GDM1 (cell line): ENCODE measurements around the gene UBE2S.

Experiments
- DNase-seq: peaks from one replicate; lab custom pipeline; 2025; lab: John Stamatoyannopoulos, UW

UBE2S gene

DNA sequence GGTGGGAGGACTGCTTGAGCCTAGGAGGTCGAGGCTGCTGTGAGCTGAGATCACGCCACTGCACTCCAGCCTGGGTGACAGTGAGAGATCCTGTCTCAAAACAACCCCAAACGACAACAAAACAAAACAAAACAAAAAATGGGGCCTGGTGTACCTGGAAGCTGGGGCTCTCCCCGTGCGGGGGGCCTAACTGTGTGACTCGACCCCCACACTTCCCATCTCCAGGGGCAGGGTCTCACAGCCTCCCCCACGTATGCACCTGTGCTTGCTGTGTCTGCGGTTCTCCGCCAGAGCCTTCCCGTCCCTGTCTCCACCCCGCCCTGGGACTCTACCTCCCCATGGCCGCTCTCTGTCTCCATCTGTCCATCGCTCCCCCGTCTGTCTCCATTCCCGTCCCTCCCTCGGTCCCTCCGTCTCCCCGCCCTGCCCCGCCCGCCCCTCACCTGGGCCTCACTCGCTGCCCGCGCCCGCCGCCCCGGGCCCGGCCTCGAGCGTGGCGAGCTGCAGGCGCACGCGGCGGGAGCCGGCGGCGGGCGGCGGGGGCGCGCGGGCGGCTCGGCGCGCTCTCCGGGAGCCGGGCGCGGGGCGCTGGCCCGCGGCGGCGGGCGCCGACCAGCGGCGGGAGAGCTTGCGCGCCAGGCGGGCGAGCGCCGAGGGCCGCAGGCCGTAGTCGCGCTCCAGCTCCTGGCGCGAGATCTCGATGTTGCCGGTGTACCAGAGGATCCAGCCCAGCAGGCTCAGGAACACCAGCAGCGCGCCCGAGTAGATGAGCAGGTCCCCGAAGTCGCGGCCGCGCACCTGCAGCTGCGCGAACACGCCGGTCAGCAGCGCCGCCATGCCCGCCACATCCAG lies 24.1 kb downstream of the UBE2S start:
- DNase-seq, result no peak

DNA sequence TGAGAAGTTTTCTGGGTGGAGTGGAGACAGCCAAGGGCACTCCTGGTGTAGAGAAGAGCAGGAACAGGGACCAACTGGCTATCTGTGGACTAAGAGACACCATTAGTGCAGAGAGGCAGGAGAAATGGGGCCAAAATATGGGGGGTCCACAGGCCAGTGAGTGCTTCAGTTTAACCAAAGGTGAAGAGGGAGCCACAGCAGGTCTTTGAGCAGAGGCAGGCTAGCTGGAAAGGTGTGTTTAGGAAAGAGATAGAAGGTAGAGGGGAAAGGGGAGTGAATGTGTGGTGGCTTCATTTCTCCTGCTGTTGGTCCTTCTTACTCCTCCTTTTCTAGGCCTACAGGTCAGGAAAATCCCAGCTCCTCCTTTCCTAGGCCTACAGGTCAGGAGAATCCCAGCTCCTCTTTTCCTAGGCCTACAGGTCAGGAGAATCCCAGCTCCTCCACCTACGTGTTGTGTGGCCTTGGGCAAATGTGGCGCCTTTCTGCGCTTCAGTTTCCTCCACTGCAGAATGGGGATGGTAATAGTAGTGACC lies 25.0 kb downstream of the UBE2S start:
- DNase-seq, result no peak

DNA sequence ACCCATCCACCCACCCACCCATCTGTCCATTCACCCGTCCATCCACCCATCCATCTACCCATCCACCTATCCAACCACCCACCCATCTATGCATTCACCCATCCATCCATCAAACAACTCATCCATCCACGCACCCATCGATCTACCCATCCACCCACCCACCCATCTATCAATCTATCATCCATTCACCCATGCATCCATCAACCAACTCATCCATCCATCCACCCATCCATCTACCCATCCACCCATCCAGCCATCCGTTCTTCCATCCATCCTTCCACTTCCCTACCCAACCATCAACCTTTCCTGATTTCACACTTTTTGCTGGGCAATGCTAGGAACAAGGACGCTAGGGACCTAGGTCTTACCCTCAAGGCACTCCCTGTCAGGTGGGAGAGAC lies 25.6 kb downstream of the UBE2S start:
- no peak for DNase-seq

DNA sequence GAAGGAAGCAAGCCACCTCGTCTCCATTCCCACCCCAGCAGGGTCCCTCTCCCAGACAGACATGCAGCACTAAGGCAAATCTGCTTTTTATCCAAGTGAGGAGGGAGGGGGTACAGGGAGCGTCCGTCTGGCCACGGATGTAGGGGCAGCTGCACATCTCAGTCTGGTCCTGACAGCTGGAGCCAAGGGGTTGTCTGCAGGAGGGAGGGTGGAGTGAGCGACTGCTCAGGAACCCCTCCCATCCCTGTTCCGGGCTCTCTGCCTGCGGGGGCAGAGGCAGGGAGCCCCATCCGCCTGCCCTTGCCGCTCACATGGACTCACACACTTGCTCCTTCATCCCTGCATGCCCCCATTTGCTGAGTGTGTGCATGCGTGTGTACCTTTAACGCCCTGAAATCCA lies 28.4 kb downstream of the UBE2S start:
- DNase-seq, result no peak

DNA sequence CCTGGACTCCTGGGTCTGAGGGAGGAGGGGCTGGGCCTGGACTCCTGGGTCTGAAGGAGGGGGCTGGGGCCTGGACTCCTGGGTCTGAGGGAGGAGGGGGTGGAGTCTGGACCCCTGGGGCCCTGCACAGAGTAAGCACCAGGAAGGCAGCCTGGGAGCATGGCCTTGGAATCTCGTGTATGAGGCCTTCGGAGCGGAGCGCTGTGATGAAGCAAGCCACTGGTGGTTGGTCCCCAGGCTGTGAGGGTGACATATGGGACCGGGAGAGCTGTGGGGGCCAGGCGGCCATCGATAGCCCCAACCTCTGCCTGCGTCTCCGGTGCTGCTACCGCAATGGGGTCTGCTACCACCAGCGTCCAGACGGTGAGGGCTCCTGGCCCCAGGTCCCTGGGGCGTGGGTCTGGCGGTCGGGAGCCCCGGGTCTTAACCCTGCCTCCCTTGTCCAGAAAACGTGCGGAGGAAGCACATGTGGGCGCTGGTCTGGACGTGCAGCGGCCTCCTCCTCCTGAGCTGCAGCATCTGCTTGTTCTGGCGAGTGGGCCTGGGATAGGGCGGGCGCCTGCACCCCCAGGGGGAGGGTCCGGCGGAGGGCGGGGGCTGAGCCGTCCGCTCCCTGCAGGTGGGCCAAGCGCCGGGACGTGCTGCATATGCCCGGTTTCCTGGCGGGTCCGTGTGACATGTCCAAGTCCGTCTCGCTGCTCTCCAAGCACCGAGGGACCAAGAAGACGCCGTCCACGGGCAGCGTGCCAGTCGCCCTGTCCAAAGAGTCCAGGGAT lies 30.0 kb downstream of the UBE2S start:
- no peak for DNase-seq

DNA sequence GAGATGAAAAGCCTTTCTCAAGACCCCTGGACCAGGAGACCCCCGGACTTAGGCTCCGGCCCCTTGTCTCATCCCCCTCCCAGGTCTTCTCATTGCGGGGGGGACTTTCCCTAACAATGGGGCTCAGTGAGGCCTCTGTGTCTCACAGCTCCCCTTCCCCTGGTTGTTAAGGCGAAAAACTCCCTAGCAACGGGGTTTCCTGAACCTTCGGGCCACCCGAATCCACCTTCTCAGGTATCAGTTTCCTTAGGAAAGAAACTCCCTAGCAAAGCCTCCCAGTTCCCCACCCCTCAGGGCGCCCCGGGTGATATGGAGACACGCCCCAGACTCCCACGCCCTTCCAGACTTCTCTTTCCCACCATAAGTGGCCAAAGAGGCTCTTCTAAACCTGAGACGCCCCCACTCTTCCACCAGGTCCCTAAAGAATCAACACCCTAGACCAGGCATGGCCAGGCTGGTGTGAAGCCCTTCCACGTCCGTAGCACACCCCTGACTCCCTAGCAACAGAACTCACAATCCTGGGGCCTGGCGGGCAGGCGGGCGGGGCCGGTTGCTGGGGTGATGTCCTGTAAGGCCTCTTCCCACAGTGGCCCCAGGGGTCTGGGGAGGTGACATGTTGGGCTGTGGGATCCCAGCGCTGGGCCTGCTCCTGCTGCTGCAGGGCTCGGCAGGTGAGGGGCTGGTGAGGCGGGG lies 31.2 kb downstream of the UBE2S start, which contains the start of gene TMEM190:
TMEM190 (plus strand) TSS at position 586 of the 693 bp plus-strand sequence; CDS start at position 614, 28 bp downstream.
- DNase-seq, result no peak

DNA sequence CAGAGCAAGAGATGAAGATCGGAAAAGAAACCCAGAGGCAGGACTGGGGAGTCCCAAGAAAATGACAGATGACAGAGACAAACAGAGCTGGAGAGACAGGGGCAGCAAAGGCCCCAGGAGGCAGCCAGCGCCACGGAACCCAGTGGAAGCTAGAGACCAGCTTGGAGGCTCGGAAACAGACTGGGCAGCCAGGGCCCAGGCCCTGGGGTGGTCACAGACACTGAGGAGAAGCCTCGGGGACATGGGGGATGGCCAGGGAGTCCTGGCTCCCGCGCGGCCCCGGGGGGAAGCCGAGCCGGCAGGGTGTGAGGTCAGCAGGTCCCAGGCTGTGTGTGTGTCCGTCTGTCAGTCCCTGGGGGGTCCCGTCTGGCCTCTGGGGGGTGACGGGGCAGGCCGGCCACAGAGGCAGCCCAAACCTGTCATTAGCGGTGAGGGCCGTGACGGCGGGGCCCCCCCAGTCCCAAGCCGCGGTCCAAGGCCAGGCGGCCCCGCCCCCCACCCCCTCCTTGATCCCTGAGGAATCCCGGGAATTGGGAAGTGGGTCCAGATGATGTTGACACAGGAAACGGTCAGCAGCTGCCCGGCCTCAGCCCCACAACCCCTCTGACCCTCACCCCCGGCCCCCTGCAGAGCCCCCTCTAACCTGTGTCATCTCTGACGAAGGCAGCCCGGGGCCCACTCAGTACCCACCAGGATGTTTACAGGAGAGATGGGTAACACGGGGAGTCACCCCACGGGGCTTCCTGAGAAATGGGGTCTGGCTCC lies 33.4 kb downstream of the UBE2S start:
- no peak for DNase-seq

DNA sequence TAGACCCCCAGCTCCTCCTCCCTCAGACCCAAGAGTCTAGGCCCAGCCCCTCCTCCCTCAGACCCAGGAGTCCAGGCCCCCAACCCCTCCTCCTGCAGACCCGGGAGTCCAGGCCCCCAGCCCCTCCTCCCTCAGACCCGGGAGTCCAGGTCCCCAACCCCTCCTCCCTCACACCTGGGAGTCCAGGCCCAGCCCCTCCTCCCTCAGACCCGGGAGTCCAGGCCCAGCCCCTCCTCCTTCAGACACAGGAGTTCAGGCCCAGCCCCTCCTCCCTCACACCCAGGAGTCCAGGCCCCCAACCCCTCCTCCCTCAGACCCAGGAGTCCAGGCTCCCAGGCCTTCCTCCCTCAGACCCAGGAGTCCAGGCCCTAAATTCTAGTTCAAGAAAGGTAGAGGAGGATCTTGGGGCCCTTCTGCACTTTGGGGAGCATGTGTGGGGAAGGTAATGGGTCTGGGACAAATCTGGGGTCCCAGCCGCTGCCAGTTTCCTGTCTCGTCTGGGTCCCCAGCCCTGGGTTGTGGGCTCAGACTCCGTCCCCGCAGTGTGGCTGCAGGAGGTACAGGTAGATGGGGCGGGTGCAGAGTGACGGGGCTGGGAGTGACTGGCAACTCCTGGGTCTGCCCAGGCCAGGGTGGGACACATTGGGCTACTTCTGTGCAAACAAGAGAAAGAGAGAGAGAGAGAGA lies 34.1 kb downstream of the UBE2S start:
- no peak for DNase-seq

DNA sequence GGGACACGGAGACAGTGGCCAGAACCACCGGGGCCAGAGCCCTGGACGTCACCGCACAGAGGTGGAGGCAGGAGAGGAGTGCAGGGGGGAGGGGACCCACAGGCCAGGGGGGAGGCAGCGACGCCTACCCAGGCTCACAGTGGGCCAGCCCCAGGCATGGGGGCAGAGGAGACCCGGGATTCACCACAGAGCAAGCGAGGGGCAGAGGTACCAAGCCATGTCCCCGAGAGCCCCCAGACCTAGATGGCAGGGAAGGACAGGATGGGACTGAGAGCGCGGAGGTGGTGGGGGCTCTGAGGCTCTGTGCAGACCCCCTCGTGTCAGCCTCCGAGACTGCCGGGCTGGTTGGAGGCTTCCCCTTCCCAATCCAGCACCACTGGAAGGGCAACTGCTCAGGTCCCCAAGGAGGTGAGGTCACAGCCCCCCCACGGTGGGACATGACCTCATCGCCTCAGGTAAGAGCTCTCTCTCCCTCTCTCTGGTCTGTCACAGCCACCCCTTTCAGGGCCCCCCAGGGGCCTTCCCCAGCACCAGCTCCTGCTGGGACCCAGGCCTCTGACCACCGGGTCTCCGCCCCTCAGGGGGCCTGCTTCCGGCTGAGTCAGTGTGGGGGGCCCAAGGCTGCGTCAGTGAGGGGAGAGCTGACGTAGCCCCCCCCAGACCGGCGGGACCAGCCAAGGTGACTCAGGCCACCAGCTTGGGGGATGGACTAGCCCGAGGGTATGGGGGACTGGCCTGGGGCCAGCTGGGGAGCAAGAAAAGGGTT lies 35.1 kb downstream of the UBE2S start:
- DNase-seq, result no peak

DNA sequence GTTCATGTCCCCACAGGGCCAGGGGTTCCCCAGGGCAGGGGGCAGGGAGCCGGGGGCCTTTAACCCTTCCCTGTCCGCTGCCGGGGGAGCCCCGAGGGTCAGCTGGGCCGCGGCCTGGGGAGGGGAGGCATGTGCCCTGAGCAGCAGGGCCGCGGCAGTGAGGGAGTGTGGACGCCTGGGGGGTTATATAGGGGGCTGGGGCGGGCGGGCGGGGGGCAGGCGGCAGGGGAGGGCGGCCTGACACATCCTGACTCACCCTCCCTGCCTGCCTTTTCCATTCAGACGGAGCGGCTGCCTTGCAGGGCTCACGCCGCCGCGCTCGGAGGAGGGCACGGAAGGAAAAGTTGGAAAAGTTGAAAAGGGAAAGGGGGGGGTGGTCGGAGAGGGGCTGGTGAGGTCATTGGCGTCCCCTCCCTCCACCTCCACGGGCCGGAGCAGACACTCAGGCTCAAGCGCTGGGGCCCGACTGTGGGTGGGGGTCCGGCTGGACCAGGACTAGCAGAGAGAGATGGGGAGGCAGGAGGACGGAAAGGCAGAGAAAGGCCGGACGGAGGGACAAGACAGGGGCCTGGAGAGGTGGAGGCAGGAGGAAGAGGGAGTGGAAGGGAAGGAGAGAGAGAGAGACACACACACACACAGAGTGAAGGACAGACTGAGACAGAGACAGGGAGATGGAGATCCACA lies 37.1 kb downstream of the UBE2S start, which contains the start of gene IL11:
IL11 (minus strand) TSS at position 159 of the 684 bp plus-strand sequence; CDS start at position 6, 153 bp downstream.
- DNase-seq, result no peak

DNA sequence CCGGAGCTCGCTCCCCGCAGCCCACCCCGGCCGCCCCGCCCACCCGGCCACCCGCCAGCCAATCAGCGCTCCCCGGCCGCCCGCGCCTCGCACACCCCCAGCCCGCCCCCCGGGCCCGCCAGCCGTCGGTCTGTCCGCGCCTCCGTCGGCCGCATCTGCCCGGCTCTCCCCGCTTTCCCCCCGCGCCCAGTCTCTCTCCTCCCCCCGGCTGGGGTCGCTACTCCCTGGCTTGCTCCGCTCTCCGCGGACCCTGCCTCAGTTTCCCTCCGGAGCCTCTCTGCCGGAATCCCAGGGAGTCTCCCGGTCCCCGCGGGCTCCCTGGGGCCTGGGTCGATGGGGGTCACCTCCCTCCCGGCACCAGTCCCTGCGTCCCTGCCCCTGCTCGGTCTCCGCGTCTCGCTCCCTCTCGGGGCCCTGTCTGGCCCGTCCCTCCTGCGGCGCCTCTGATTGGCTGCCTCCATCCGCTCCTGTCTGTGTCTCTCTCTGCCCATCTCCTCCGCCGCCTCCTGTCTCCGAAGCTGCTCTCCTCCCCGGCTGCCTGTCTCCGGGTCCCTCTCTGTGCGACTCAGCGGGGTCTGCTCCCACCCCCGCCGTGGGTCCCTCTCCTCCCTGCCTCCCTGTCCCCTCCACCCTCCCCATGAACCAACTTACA lies 37.8 kb downstream of the UBE2S start:
- no peak for DNase-seq

DNA sequence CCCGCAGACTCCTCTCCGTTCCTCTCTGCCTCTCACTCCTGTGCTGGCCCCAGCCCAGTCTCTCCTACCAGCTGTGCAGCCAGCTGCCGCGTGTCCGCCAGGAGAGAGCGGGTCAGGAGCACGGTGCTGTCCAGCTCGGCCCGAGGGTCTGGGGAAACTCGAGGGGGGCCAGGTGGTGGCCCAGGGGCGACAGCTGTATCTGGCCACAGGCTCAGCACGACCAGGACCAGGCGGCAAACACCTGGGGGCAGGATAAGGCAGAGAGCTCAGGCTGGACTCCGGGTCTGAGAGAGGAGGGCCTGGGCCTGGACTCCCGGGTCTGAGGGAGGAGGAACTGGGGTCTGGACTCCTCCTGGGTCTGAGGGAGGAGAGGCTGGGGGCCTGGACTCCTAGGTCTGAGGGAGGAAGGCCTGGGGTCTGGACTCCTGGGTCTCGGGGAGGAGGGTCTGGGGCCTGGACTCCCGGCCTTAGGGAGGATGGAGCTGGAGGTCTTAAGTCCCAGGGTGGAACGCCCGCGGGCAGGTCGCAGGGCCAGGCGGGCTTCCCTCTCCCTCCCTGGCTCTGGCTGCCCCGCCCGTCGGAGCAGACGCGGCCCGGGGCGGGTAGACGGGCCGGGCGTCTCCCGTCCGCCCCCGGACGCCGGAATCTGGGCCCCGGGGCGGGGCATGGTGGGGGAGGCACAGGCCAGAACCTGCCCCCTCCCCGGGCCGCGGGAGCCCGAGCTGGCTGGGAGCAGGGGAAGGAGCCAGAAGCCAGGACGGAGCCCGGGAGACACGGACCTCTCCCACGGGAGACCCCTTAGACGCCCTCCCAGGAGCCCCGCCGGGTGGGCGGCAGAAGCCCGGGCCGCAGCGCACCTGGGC lies 38.7 kb downstream of the UBE2S start:
- DNase-seq, result no peak

DNA sequence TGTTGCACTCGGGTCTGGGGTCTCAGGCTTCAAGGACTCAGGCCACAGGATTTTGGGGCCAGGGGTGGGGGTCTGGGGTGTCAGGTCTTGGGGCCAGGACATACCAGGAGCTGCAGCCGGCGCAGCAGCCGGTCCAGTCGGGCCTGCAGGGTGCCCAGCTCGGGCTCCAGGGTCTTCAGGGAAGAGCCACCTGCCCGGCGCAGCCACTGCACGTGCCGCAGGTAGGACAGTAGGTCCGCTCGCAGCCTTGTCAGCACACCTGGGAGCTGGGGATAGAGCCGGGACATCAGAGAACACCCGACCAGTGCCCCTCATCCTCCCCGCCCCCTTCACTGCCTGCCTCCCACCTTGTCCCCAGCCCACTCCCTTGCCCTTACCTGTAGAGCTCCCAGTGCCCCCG lies 39.5 kb downstream of the UBE2S start:
- DNase-seq, result no peak

DNA sequence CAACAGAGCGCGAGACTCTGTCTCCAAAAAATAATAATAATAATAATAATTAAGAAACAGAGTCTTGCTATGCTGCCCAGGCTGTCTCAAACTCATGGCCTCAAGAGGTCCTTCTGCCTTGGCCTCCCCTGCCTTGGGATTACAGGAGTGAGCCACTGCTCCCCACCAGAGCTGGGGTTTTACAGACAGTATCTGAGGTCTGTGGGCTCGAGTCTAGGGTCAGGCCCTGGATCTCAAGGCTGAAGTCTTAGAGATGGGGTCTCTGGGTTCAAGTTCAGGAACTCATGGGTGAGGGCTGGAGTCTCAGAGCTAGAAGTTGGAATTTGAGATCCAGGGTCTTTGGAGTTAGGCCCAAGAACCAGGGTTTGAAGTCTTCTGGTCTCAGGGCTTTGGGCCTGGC lies 40.8 kb downstream of the UBE2S start:
- DNase-seq, result no peak

DNA sequence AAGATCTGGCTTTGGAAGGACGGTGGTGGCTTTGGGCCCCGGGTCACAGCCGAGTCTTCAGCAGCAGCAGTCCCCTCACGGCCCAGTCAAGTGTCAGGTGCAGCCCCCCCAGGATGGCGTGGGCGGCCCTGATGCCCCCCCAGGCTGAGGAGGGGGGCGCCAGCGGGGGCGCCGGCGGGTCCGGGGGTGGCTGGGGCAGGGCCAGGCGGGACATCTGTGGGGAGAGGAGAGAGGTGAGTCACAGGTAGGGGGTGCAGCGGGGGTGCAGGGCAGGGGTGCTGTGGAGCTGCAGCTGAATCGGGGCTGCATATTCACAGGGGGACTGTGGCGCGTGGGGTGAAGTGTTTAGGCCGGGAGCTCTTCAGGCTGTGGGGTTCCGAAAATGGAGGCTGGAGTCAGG lies 41.6 kb downstream of the UBE2S start:
- DNase-seq, result no peak

DNA sequence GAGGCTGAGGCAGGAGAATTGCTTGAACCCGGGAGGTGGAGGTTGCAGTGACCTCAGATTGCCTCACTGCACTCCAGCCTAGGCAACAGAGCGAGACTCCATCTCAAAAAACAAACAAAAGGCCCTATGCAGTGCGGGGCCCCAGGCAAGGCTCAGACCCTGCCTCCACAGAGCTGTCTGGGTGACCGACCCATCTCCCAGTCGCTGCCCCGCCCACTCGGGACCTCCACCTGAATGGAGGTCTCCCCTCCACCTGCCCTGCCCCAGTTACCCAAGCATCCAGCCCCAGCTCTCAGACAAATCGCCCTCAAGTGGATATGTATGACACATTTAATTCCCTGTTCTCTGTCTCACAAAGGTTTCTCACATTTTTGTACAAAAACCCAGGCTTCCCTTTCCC lies 42.3 kb downstream of the UBE2S start:
- DNase-seq, result no peak

DNA sequence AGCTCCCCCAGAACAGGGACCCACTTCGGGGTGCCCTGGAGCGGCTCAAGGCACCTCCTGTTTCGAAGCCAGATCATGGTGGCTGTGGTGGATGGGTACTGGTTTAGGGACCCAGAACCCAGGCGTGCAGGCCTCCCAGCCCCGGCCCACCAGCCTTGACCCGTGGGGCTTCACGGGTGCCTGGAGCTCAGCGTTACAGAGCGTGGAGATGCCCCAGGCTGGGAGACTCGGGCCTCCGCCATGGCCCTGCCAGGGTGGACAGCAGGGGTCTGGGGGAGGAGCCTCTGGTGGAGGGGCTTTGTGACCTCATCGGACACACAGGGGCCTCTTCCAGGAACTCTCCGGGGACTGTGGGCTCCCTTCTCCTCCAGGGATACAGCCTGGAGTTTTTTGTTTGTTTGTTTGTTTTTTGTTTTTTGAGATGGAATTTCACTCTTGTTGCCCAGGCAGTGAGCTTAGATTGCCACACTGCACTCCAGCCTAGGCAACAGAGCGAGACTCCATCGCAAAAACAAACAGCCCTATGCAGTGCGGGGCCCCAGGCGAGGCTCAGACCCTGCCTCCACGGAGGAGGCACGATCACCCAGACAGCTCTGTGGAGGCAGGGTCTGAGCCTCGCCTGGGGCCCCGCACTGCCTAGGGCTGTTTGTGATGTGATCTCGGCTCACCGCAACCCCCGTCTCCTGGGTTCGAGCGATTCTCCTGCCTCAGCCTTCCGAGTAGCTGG lies 44.4 kb downstream of the UBE2S start, which contains the start of gene GARIN5B:
GARIN5B (minus strand) TSS at position 271 of the 727 bp plus-strand sequence; CDS start at position 77, 194 bp downstream.
- DNase-seq, result no peak
